Thyroid gland (tissue), 4 donors: ENCODE measurements around the gene DRD1.

ENCODE experiments used
- CTCF ChIP-seq, 6 experiments: fragments of 200-600 bp in 3 of 6; fragments of 450-650 bp in 3 of 6; sonication (generic) in 3 of 6; IDR thresholded peaks; one replicate each; pipeline ENCODE4 v1.5.1; 2016 to 2019; ENCODE audit warnings: antibody characterized with exemption in 6 of 6, mild to moderate bottlenecking in 2 of 6, inconsistent platforms in 1 of 6, moderate library complexity in 1 of 6
- POLR2A ChIP-seq, 2 donors: fragments of 450-650 bp; IDR thresholded peaks; one replicate each; pipeline ENCODE4 v1.6.1; 2017; ENCODE audit warnings: antibody characterized with exemption in 2 of 2, mild to moderate bottlenecking in 2 of 2, moderate library complexity in 1 of 2

GRCh38 chr5:175468892-175469291 is 24.9 kb upstream of the DRD1 start:
- TF ChIP-seq CTCF (IDR thresholded peaks at IDR 0.05) (no peak), POLR2A (IDR thresholded peaks at IDR 0.05) (no peak)
